NCI-H1105 (cell line): ENCODE measurements around the gene FDX1.
A peak's percentile ranks its signal among the peaks of the same experiment; 100 is the strongest.
"Not testable (repeated sequence)": the region's sequence is repeated elsewhere in the genome, so short reads cannot be mapped to it uniquely, and the experiment has no call there.

Experiments used
- DNase-seq: peaks from one replicate; lab custom pipeline; 2025; lab: John Stamatoyannopoulos, UW

The FDX1 gene

GRCh38 chr11:110429731-110430266 is at the start of gene FDX1:
FDX1 (plus strand) TSS chr11:110429948; CDS start chr11:110430121, 173 bp downstream.
- peak; percentile 87 for DNase-seq

- DNase-seq, result no peak
Observed at GRCh38 chr11:110380836-110381622, 48.7 kb upstream of the FDX1 start.

- DNase-seq, result not testable (repeated sequence)
Observed at GRCh38 chr11:110388231-110388630, 41.5 kb upstream of the FDX1 start.

- no peak for DNase-seq
Observed at GRCh38 chr11:110389965-110390364, 39.8 kb upstream of the FDX1 start.

GRCh38 chr11:110392056-110392455 is 37.7 kb upstream of the FDX1 start:
- no peak for DNase-seq

GRCh38 chr11:110397668-110398286 is 32.0 kb upstream of the FDX1 start:
- not testable (repeated sequence) for DNase-seq

- DNase-seq, result not testable (repeated sequence)
Observed at GRCh38 chr11:110403585-110403984, 26.2 kb upstream of the FDX1 start.

- not testable (repeated sequence) for DNase-seq
Observed at GRCh38 chr11:110405636-110406035, 24.1 kb upstream of the FDX1 start.

- no peak for DNase-seq
Observed at GRCh38 chr11:110407315-110407714, 22.4 kb upstream of the FDX1 start.

GRCh38 chr11:110409174-110409573 is 20.6 kb upstream of the FDX1 start:
- no peak for DNase-seq

GRCh38 chr11:110410651-110411050 is 19.1 kb upstream of the FDX1 start:
- DNase-seq, result no peak

GRCh38 chr11:110415081-110415480 is 14.7 kb upstream of the FDX1 start:
- DNase-seq, result no peak

- not testable (repeated sequence) for DNase-seq
Observed at GRCh38 chr11:110421658-110422057, 8.1 kb upstream of the FDX1 start.

- DNase-seq, result no peak
Observed at GRCh38 chr11:110422306-110422905, 7.3 kb upstream of the FDX1 start.

- no peak for DNase-seq
Observed at GRCh38 chr11:110424775-110425444, 4.8 kb upstream of the FDX1 start.

- no peak for DNase-seq
Observed at GRCh38 chr11:110425751-110426545, 3.8 kb upstream of the FDX1 start.

GRCh38 chr11:110428040-110428439 is 1.7 kb upstream of the FDX1 start:
- no peak for DNase-seq

- no peak for DNase-seq
Observed at GRCh38 chr11:110428956-110429730, 605 bp upstream of the FDX1 start.

- no peak for DNase-seq
Observed at GRCh38 chr11:110430267-110431050, 711 bp downstream of the FDX1 start.
